Putamen (tissue), 1 donor: ENCODE data around the gene CTNNA2.
"Not testable (repeated sequence)": the region's sequence is repeated elsewhere in the genome, so short reads cannot be mapped to it uniquely, and the experiment has no call there.

Source experiments
- DNase-seq: peaks from one replicate; pipeline ENCODE4 v3.0.0-alpha.2; 2016; ENCODE audit warnings: low spot score

CTNNA2 gene

DNA sequence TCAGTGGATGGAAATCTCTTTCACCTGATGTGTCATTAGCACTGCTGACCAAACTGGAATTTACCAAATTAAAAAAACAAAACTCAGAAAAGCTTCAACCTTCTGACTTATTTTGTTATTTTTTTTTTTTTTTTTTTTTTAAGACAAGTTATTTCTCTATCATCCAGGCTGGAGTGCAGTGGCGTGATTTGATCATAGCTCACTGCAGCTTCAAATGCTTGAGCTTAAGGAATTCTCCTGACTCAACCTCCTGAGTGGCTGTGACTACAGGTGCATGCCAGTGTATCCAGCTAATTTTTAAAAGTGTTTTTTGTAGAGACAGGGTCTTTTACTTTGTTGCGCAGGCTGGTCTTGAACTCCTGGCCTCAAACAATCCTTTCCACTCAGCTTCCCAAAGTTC is 636.1 kb downstream of the CTNNA2 start:
- DNase-seq: no peak

DNA sequence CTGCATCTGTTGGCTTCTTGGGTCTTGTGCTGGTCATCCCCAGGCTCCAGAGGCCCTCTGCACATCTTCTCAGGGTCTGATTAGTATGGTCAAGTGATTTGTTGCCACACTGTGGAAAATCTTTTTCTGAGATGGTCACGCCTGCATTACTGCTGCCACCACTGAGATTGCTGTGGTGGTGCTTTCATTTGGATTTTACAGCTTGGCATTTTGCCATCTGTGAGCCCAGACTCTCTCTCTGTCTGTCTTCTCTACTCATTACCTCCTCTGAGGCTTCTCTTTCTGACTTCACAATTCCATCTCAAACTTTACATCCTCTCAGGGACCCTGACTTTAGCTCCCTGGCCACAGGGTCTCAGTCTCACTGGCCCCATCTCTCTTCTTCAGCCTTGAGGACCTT is 637.1 kb downstream of the CTNNA2 start:
- DNase-seq: no peak

DNA sequence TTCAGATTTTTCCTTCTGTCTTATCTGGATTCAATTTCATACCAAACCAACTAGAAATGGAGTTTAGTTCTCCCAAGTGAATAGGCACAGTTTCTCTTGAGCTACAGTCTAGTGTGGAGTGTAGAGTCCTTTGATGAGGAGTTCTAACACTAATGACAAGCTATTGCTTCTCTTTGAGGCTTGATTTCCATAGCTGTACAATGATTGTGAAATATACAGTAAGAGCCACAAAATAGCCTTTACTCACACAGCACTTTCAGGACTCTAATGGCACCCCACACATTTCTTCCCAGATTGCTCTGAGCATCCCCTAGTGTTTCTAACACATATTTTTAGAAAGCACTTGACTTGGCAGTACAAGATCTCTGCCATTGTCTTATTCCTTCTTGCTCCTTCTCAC is 638.4 kb downstream of the CTNNA2 start:
- DNase-seq: no peak

DNA sequence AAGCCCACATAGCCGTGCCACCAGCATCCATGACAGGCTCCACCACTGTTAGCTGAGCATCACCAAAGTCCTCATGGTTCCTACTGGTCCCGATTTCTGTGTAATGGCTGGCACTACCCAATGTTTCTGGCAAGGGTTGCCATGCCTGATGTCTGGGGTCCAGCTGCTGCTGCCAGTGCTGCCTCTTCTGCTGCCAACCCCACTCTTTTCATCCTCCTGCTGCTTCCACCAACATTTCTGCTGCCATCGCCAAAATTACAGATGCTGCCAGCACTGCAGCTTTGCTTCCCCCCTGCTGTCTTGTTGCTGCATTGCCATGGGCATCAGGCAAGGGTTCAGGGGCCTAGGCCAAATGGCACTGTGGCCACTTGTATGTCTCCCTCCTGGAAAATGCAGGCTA is 638.8 kb downstream of the CTNNA2 start:
- DNase-seq: no peak

DNA sequence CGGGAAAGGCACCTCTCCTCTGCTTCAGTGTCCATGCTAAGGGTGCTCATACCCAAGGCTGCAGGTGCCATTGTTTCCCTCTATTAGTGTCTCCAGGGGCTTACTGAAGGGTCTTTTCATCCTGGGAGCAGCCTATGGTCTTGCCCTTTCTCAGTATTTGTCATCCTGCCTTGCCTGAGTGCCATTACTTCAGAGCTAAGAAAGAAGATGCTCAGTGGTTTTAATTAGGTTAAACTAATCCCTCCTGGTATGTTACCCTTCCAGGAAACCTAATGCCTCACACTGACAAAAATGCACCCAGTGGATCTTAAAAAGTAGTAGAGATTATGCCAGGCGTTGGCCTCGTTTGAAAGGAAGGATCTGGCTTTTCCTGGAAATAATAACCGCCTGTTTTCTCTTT is 640.3 kb downstream of the CTNNA2 start:
- no peak for DNase-seq

DNA sequence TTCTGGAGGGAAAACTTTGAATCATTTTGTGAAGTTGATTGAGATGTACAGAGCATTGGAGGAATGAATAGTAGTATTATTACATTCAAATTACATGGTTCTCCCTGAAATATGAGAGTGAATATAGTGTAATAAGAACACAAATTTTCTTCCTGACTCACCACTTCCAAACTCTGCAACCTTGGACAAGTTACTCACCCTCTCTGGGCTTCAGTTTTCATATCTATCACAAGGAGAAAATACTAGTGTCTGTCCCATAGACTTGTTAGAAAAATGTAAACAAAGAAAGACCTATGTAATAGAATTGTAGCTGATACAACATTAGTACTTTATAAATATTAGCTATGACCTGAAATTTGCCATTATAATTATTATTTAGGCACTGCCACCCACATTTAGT is 640.9 kb downstream of the CTNNA2 start:
- DNase-seq: no peak

DNA sequence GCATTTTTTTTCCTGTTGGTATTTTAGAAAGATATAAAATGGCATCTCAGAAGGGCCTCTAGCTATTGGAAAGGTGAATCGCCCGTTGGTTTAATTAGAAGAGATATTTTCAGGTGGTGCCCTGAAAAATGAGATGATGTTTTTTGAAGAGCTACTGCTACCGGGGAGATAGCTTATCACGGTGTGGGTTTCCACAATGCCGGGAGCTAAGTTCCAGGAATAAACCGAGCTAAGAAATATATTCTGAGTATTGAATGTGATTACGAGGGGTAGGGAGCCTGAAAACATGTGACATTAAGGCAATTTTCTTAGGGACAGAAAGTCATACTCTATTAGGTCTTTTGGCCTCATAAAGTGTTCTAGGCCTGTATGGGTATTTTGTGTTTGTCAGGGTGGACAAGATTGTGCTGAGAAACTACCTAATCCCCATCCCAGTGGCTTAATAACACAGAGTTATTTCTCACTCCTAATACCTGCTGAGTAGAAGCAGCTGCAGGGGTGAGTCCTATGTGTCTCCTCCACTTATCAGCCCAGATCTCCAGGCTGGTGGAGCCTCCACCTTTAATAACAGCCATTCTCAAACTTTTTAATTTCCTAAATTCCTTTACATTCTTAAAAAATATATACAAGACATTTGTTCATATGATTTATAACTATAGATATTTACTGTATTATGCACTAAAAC is 641.5 kb downstream of the CTNNA2 start:
- no peak for DNase-seq

DNA sequence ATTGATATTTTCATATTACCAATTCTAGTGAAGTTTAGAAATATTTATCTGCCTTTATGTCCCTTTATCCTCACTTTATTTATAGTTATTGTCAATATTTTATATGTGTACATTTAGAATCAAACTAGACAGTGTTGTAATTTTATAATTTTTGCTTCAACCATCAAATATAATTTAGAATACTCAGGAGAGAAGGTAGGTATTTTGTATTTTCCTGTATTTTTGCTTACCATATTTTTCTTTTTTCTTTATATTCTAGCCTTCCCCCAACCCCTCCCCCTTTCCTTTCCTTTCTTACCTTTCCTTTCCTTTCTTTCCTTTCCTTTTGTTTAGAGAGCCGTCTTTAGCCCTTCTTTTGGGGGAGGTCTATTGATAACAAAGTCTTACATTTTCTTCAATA is 651.5 kb downstream of the CTNNA2 start:
- no peak for DNase-seq

DNA sequence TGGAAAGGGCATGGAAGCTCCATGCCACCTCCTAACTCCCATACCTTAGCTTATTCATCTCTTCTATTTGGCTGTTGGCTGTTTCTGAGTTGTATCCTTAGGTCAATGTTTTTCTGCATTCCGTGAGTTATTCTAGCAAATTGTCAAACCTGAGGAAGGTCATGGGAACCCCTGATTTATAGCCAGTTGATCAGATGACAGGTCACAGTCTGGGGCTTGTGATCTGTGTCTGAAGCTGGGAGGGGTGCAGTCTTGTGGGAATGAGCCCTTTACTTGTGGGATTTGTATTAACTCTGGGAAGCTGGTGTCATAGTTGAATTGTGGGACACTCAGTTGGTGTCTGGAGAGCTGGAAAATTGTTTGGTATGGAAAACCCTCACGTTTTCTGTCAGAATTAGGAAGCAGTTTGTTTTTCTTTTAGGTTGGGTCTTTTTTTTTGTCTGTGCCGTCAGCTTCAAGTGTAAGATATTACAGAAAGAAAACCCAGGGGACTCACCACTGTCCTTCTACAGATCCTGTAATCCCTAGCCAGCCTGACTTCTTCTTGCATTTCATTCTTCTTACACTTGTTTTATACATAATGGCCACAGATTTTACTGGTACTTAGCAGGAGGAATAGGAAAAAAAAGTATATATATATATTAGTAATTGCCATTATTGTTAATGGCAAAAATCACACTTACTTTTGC is 653.8 kb downstream of the CTNNA2 start:
- no peak for DNase-seq

DNA sequence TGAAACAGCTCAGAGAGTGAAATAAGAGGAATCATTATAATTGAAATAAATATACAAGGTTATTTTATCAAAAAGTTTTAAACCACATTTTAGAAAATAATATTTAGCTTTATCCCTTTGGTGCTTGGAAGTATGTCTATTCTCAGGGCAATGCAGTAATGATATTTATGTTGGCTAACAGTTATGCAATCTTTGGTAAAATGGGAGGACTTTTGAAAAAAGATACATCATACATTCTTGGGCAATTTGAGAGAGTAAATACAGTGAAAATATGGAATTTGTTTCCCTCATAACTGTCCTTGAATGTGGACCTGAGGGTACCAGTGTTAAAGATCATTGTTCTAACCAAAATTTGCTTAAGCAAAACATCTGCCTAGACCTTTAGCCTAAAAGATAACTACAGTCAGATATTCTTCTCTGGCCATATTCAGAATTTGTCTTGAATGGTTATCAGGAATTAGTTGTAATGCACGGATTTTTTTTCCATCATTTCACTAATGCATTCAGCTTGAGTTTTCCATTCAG is 654.5 kb downstream of the CTNNA2 start:
- no peak for DNase-seq

DNA sequence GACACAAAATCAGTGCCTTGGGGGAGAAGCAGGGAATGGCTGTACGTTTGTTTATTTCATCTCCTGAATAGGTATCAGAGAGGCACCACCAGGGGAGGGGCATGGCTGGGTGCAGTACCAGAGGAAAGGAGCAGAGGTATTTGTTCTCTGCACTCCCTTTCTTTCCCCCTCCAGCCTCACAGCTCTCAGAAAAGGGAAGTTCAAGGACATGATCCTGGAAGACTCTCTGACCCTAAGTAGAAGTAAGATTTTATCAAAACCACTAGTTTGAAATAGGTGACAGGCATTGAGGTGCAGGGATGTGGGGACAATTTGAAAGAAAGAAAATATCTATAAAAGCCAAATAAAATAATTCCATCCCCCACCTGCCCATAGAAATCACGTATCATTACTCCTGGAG is 655.2 kb downstream of the CTNNA2 start:
- no peak for DNase-seq

DNA sequence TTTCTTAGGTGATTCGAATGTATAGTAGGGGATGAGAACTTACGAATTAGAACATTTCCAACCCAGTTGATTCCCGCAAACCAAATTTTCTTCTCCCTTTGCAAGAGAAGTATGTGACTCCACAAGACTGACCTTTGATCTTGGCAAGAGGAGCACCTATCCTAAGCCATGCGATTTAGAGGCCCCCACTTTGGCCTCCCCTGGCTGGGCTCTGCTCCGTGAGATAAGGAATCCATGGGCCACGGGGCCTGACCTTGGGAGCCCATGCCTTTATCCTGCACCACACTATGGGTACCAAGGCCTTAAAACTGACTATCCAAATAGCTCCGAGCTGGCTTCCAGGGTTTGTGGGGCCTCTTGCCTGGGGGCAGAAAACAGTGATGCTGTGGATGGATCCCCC is 656.0 kb downstream of the CTNNA2 start:
- no peak for DNase-seq

DNA sequence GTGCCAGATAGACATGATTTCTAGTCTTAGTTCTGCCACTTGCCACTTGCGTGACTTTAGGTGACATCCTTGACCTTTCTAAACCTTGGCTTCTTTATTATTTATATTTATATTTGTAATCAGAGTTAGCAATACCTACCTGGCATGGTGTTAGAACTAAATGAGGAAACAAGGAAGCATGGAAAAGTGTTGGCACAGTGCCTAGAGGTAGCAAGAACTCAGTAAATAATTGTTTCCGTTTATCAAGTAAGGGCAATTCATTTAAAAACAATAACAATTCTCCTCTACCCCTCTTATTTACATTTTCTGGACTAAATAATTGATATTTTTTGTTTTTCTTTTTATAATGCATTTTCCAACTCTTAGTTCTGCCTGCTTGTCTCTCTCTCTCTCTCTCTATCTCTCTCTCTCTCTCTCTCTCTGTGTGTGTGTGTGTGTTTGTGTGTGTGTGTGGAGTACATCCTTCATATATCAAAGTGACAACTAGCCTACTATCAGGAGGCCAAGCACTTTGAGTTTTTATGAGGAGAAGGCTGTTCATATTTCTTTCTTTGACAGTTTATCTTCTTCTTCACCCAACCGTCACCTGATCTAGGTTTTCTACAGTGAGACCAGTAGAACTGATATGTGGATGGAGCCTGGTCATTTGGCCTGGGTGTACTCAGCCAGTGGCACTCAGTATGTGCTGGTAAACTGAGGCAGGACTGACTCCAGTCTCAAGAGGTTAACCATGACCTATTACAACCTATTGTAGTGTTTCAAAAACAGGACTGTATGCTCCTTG is 657.2 kb downstream of the CTNNA2 start:
- DNase-seq: no peak

DNA sequence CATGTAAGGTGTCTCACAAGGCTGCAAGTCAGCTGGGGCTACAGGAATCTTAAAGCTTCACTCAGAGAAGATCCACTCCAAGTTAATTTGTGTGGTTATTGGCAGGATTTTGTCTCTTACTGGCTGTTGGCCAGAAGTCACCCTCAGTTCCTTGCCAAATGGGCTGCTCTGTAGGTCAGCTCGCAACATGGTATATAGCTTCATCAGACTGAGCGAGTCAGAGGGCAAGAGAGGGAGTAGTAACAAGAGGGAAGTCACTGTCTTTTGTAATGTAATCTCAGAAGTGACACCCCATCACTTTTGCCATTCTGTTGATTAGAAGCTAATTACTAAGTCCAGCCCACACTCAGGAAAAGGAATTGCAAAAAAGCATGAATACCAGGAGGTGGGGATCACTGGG is 672.2 kb downstream of the CTNNA2 start:
- no peak for DNase-seq

DNA sequence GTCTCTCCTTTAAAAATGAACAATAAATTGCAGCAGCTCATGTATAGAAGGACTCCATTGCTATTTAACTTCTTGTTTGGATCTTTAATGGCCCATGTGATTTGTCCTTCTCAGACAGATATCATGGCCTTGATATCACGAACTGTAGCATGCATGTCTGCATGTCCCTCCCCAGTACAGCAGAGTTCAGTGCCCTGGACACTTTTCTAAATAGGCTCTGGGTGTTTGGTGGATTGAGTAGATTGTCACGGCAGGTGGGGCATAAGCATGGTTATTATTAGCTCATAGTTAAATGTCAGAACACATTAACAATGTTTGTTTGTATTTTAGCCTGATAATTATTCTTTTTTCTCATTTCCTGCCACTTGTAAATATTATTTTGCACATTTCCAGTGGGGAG is 673.4 kb downstream of the CTNNA2 start:
- DNase-seq: no peak

DNA sequence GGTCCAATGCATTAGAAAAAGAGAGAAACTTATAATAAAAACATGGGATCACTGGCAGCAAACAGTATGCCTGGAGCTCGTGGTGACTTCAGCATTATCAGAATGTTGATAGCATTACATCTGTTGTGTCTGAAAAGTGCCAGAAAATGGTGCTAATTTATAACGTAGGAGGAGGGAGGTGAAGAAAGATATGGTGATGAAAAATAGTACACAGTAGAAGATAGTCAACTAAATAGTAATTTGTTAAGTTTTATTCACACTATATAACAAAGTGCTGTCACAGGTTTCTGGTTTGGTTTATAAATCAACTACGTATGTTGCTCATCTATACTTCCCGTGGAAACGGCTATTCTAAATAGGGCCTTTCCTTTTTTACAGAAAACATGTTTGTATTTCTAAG is 674.3 kb downstream of the CTNNA2 start:
- DNase-seq: no peak

DNA sequence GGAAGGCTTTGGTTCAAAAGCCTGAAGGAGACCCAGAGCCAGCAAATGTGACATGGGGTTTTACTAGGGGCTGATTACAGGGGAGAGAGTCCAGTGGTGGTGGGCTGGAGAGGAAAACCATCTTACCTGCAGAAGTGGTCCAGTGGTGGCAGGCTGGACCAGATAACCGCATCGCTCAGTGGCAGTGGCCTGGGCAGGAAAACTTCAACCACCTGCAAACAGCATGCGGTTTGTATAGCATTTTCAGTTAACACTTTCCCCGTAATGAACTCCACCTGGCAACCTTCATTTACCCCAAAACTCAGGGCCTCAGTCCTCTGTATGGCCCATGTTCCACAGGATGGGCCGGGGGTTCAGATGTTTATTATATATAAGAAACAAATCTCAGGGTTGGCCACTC is 677.3 kb downstream of the CTNNA2 start:
- no peak for DNase-seq

DNA sequence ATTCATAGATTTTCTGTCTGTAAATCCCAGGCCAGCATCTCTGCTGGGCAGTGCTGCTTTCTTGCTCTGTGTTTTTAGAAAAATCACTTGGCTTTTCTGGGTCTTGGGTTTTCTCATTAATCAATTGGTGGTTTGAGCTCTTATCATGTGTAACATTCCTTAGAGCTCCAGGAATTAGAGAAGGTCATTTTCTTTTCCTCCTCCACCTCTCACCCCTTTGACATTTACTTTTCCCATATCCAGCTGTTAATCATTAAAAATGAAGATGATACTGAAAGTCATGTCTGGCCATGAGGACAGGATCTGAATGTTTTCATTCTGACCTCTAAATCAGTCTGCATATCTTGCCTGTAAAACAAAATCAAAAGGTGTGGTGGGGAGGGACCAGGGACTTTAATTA is 680.7 kb downstream of the CTNNA2 start:
- no peak for DNase-seq

DNA sequence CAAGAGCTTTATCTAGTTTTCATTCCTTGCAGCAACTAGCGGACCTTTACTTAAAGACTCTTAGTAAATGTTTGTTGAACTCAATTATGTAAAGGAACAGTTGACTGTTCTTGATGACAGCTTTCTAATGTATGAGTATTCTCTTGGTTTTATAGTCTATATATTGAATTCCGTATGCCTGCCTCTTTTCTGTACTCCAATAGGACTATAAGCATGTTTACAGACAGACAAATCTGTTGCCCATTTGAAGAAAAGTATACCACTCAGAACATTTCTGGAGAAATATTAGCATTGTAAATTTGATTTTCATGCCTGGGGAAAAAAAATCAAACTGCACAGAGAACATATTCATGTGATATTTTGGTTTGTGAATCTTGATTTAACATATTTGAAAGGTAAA is 682.2 kb downstream of the CTNNA2 start:
- DNase-seq: no peak

DNA sequence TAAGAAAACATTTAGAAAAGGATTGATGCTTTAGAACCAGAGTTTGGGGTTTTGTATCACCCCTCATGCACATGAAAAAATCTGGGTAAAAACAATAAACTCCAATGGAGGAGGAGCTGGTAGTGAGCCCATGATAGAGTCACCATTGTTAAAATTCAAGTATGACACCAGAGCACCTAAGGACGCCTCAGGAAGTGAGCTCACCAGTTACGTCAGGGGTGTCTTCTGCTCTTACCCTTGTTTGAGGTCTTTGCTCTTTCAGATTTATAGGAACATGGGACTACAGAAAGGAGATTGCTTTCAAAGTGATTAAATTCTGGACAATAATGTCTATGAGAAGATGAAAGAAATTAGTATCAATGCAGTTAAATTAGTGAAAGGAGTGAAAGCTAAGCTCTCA is 685.2 kb downstream of the CTNNA2 start:
- no peak for DNase-seq

DNA sequence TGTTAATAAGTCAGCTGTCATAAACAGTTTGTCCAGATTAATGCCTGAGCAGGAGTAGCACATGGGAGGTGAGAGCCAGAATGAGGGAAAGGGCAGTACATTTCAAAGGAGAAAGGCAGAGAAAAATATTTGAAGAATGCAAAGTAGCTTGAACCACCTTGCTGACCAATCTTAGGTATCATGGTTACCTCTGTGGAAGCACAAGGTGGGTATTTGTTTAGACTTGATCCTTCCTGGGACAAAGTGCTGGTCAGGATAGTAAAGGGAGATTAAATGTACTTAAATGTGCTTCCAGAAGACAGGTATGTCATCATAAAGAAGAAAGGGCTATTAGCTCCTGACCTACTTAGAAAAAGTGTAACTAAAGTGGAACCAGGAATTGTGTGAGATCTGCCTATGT is 686.7 kb downstream of the CTNNA2 start:
- no peak for DNase-seq

DNA sequence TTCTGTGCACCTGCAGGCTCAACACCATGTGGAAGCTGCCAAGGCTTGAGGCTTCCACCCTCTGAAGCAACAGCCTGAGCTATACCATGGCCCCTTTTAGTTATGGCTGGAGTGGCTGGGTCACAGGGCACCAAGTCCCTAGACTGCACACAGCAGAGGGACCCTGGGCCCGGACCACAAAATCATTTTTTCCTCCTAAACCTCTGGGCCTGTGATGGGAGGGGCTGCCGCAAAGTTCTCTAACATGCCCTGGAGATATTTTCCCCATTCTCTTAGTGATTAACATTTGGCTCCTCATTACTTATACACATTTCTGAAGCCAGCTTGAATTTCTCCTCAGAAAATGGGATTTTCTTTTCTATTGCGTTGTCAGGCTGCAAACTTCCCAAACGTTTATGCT is 691.1 kb downstream of the CTNNA2 start:
- not testable (repeated sequence) for DNase-seq

DNA sequence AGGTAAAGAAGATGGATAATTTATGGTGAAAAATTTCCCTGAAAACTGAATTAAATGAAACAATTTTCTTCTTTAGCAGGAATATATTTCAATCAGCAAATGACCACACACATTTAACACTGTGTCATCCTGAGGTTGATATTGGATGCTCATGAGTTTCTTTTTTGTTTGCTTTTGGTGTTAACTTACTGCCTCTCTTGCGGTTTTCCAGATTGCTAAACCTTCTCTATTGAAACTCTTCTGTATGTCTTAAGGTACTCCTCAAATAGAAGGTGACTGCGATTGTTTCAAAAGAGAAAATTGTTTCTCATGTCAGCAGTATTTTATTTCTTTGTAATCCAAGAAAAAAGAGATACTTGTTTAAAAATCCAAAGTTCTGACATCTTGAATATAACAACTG is 692.6 kb downstream of the CTNNA2 start:
- DNase-seq: no peak
